Endothelial cell (in vitro differentiated cells): Measurements from ENCODE around the gene ZFHX2. TPM values are rescaled to one million over a fixed set of nuclear protein-coding genes. Genes with fewer than 3 reads are reported as not detected.

Experiments
- DNase-seq: peaks from one replicate; pipeline ENCODE4 v3.0.0; 2021; ENCODE audit warnings: low spot score
- H3K27ac Mint-ChIP-seq: one replicate; pipeline ENCODE4 v1.8.0; 2021; ENCODE audit warnings: mixed read lengths, inconsistent platforms; ENCODE audit not compliant: unreplicated experiment
- H3K27me3 Mint-ChIP-seq: one replicate; pipeline ENCODE4 v1.8.0; 2021; ENCODE audit warnings: mild to moderate bottlenecking, moderate library complexity, mixed read lengths, inconsistent platforms; ENCODE audit not compliant: unreplicated experiment
- H3K36me3 Mint-ChIP-seq: one replicate; pipeline ENCODE4 v1.8.0; 2021; ENCODE audit warnings: mild to moderate bottlenecking, low read depth, mixed read lengths, inconsistent platforms; ENCODE audit not compliant: unreplicated experiment
- H3K4me1 Mint-ChIP-seq: one replicate; pipeline ENCODE4 v1.8.0; 2021; ENCODE audit warnings: mild to moderate bottlenecking, mixed read lengths, inconsistent platforms; ENCODE audit not compliant: unreplicated experiment
- H3K4me3 Mint-ChIP-seq: one replicate; pipeline ENCODE4 v1.8.0; 2021; ENCODE audit warnings: mild to moderate bottlenecking, mixed read lengths, inconsistent platforms; ENCODE audit not compliant: unreplicated experiment
- H3K9me3 Mint-ChIP-seq: one replicate; pipeline ENCODE4 v1.8.0; 2021; ENCODE audit warnings: mixed read lengths, inconsistent platforms; ENCODE audit not compliant: unreplicated experiment
- CTCF ChIP-seq: fragments of 200-600 bp; sonication (generic); IDR thresholded peaks from one replicate; pipeline ENCODE4 v1.5.0; 2021; ENCODE audit warnings: antibody characterized with exemption; ENCODE audit not compliant: unreplicated experiment
- total RNA-seq: library from RNA; stranded (reverse); fragmentation: NEBNext Ultra II Directional; extraction: Animal tissue kit (Norgen Biotek cat#: 25700); gene quantifications from one replicate; pipeline ENCODE4 v1.2.1, GENCODE V29; 2021; ENCODE audit not compliant: unreplicated experiment

The ZFHX2 gene
- total RNA-seq, 1 donor from 2014 or later: 12.7 TPM

GRCh38 chr14:23486036-23486435 is 65.5 kb downstream of the ZFHX2 start:
- no peak for DNase-seq
- H3K9me3 Mint-ChIP-seq: no peaks in the 10 kb centered on the region
- H3K4me1 Mint-ChIP-seq: peaks cover 42% of the 10 kb centered on the region
- H3K4me3 Mint-ChIP-seq: no peak overlapping the region
- H3K27me3 Mint-ChIP-seq: no peaks in the 10 kb centered on the region
- H3K36me3 Mint-ChIP-seq: peaks cover 16% of the 10 kb centered on the region
- TF ChIP-seq CTCF: no peak
- H3K27ac Mint-ChIP-seq: peak overlapping the region; percentile 70

- H3K4me1 Mint-ChIP-seq: peaks cover 42% of the 10 kb centered on the region
- no peaks in the 10 kb centered on the region for H3K27me3 Mint-ChIP-seq
- TF ChIP-seq CTCF: no peak
- no peaks in the 10 kb centered on the region for H3K9me3 Mint-ChIP-seq
- H3K36me3 Mint-ChIP-seq: peaks cover 17% of the 10 kb centered on the region
- H3K4me3 Mint-ChIP-seq: no peak overlapping the region
- DNase-seq: no peak
- H3K27ac Mint-ChIP-seq: peak overlapping the region; percentile 1
These were observed 66.2 kb downstream of the ZFHX2 start for GRCh38 chr14:23485326-23485725.

GRCh38 chr14:23483236-23483854 is 68.2 kb downstream of the ZFHX2 start:
- no peaks in the 10 kb centered on the region for H3K27me3 Mint-ChIP-seq
- peak; percentile 54 for TF ChIP-seq CTCF
- H3K9me3 Mint-ChIP-seq: no peaks in the 10 kb centered on the region
- H3K27ac Mint-ChIP-seq: no peak overlapping the region
- peaks cover 19% of the 10 kb centered on the region for H3K36me3 Mint-ChIP-seq
- H3K4me1 Mint-ChIP-seq: peaks cover 42% of the 10 kb centered on the region
- H3K4me3 Mint-ChIP-seq: no peak overlapping the region
- DNase-seq: peak; percentile 57

GRCh38 chr14:23482823-23483148 is 68.8 kb downstream of the ZFHX2 start:
- no peak overlapping the region for H3K27ac Mint-ChIP-seq
- H3K27me3 Mint-ChIP-seq: no peaks in the 10 kb centered on the region
- peaks cover 42% of the 10 kb centered on the region for H3K4me1 Mint-ChIP-seq
- H3K36me3 Mint-ChIP-seq: peaks cover 22% of the 10 kb centered on the region
- no peaks in the 10 kb centered on the region for H3K9me3 Mint-ChIP-seq
- no peak for DNase-seq
- TF ChIP-seq CTCF: no peak
- H3K4me3 Mint-ChIP-seq: no peak overlapping the region

- no peaks in the 10 kb centered on the region for H3K27me3 Mint-ChIP-seq
- peaks cover 42% of the 10 kb centered on the region for H3K4me1 Mint-ChIP-seq
- no peak overlapping the region for H3K4me3 Mint-ChIP-seq
- H3K9me3 Mint-ChIP-seq: no peaks in the 10 kb centered on the region
- no peak overlapping the region for H3K27ac Mint-ChIP-seq
- peak; percentile 15 for TF ChIP-seq CTCF
- peaks cover 22% of the 10 kb centered on the region for H3K36me3 Mint-ChIP-seq
- DNase-seq: no peak
These were observed 69.4 kb downstream of the ZFHX2 start for GRCh38 chr14:23481979-23482822.
